ENCODE measurements around the gene B4GALNT4.
A peak's percentile ranks its signal among the peaks of the same experiment; 100 is the strongest.

Gene B4GALNT4

GRCh38 chr11:357582-357981 is 11.7 kb upstream of the B4GALNT4 start:
- no peak for TF ChIP-seq CTCF (IDR thresholded peaks at IDR 0.05)

GRCh38 chr11:358129-358800 is 11.0 kb upstream of the B4GALNT4 start:
- TF ChIP-seq CTCF (IDR thresholded peaks at IDR 0.05), result no peak

- TF ChIP-seq CTCF (IDR thresholded peaks at IDR 0.05), result no peak
Measured at GRCh38 chr11:359181-359714, 10.1 kb upstream of the B4GALNT4 start.

- TF ChIP-seq CTCF (IDR thresholded peaks at IDR 0.05), result no peak
Measured at GRCh38 chr11:360326-361280, 8.7 kb upstream of the B4GALNT4 start.

GRCh38 chr11:362642-363442 is 6.5 kb upstream of the B4GALNT4 start:
- TF ChIP-seq CTCF (IDR thresholded peaks at IDR 0.05), result no peak

- TF ChIP-seq CTCF (IDR thresholded peaks at IDR 0.05), result peak; percentile 69
Measured at GRCh38 chr11:363948-364761, 5.1 kb upstream of the B4GALNT4 start.
